Measurements from ENCODE around the gene HDAC9. TPM values are rescaled to one million over a fixed set of nuclear protein-coding genes. Genes with fewer than 3 reads are reported as not detected.

Gene HDAC9
- polyA plus RNA-seq, 2 of the 4 experiments (the other 2 are of a cell fraction) = 0.05 to 0.26 TPM

GRCh38 chr7:18575622-18576572 is 80.3 kb downstream of the HDAC9 start:
- no peaks in the 10 kb centered on the region for H3K4me1 ChIP-seq
- FAIRE-seq (no peak), ATAC-seq (no peak), DNase-seq (ENCODE audit: low read depth in 1 of 2, low spot score in 1 of 2) (no peak)
- TF ChIP-seq POLR2AphosphoS2 (conservative IDR thresholded peaks at IDR 0.05; ENCODE audit: low read length) (no peak), MAFK (IDR thresholded peaks at IDR 0.05; ENCODE audit: partially characterized antibody) (no peak), CBX8 (IDR thresholded peaks at IDR 0.05) (no peak), NR3C1 (IDR thresholded peaks at IDR 0.05) (no peak), REST (IDR thresholded peaks at IDR 0.05) (no peak), CHD4 (IDR thresholded peaks at IDR 0.05; ENCODE audit: borderline replicate concordance) (no peak)
- H3K4me3 ChIP-seq = no peak overlapping the region
- CTCF ChIA-PET = interaction anchor here (0.8 to 12.0 kb wide), 2 partner anchors 223 to 254 kb away, joined by 3 to 115 read pairs; no protein-coding TSS in a partner anchor
- POLR2A ChIA-PET = no interaction called here
- no peaks in the 10 kb centered on the region for H3K9me3 ChIP-seq
- no peak overlapping the region for H3K4me2 ChIP-seq
- 57% methylated on average over 6 of the region's 6 CpGs for WGBS (ENCODE audit: missing lambda C conversion rate)
- H3K27ac ChIP-seq = no peak overlapping the region

GRCh38 chr7:18577096-18577771 is 81.7 kb downstream of the HDAC9 start:
- POLR2A ChIA-PET = no interaction called here
- ATAC-seq = no peak
- Histone ChIP-seq H3K4me3 (no peak overlapping the region), H3K9me3 (no peaks in the 10 kb centered on the region), H3K4me1 (no peaks in the 10 kb centered on the region), H3K27ac (no peak overlapping the region), H3K4me2 (no peak overlapping the region)
- CTCF ChIA-PET = interaction anchor here (0.8 to 12.0 kb wide), 3 partner anchors 13 to 256 kb away, joined by 3 to 115 read pairs (median 5); no protein-coding TSS in a partner anchor
- FAIRE-seq = no peak
- no peak for DNase-seq (ENCODE audit: low read depth in 1 of 2, low spot score in 1 of 2)
- TF ChIP-seq NPAS2 (CRISPR knock-in tag; IDR thresholded peaks at IDR 0.05; ENCODE audit: borderline replicate concordance) = no peak
- no peak for TF ChIP-seq KDM1A (IDR thresholded peaks at IDR 0.05; ENCODE audit: low read depth)
- TF ChIP-seq HOXB5 (CRISPR knock-in tag; IDR thresholded peaks at IDR 0.05) = no peak
- TF ChIP-seq CTCF (IDR thresholded peaks at IDR 0.05) = no peak
- TF ChIP-seq MAX (IDR thresholded peaks at IDR 0.05) = no peak
- TF ChIP-seq MAZ (IDR thresholded peaks at IDR 0.05; ENCODE audit: borderline replicate concordance, low read depth, low read length) = no peak
- TF ChIP-seq CEBPB (IDR thresholded peaks at IDR 0.05) = no peak
- TF ChIP-seq EHF (CRISPR knock-in tag; IDR thresholded peaks at IDR 0.05) = no peak
- no peak for TF ChIP-seq CBX8 (IDR thresholded peaks at IDR 0.05)
- no peak for TF ChIP-seq RAD21 (conservative IDR thresholded peaks at IDR 0.05 in 1 of 2, IDR thresholded peaks at IDR 0.05 in 1 of 2)
- TF ChIP-seq HEYL (CRISPR knock-in tag; IDR thresholded peaks at IDR 0.05) = no peak
- TF ChIP-seq ZFP36 (IDR thresholded peaks at IDR 0.05; ENCODE audit: borderline replicate concordance, partially characterized antibody) = no peak
- no peak for TF ChIP-seq USF2 (IDR thresholded peaks at IDR 0.05)
- no peak for TF ChIP-seq HOXA7 (CRISPR knock-in tag; IDR thresholded peaks at IDR 0.05)
- TF ChIP-seq SMC3 (IDR thresholded peaks at IDR 0.05) = no peak
- no peak for TF ChIP-seq ATOH8 (CRISPR knock-in tag; IDR thresholded peaks at IDR 0.05; ENCODE audit: low read depth)
- TF ChIP-seq ELK1 (IDR thresholded peaks at IDR 0.05; ENCODE audit: low read depth, low read length) = no peak
- no peak for TF ChIP-seq TFCP2L1 (CRISPR knock-in tag; IDR thresholded peaks at IDR 0.05)
- WGBS (ENCODE audit: missing lambda C conversion rate) = 23% methylated on average over 2 of the region's 2 CpGs
